Amniotic stem cell (primary cell): ENCODE measurements around the gene MAST1.
"Not testable (repeated sequence)": the region's sequence is repeated elsewhere in the genome, so short reads cannot be mapped to it uniquely, and the experiment has no call there.

Source experiments
- DNase-seq: peaks from one replicate; lab custom pipeline; 2025; lab: John Stamatoyannopoulos, UW

MAST1 gene

DNA sequence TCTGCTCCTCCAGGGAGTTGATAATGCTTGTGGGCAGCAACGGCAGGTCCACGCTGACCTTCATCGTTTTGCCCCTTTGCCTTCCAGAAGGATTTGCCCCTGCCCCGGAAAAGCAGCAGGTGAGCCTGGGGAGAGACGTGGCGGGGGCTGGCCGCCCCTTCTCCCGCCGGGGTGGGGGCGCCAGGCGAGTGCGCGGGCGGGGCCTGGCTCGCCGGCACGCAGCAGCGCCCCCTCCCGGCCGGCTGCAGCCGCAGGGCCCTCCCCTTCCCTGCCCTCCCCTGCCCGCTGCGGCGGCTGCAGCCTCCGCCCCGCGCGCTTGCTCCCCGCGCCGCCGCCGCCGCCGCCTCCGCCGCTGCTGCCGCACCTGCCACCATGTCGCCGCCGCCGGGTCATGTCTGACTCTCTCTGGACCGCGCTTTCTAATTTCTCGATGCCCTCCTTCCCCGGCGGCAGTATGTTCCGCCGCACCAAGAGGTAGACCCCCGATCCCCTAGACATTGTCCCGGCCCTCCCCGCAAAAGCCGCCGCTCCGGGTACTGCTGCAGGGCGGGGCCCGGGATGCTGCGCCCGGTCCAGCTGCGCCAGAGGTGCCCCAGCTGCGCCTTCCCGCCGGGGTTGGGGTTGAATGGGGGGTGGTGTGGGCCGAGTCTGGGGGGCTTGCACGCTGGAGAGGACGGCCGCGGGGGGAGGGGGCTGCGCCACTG is at the start of gene MAST1:
Gene MAST1 (plus strand): TSS at position 334 of the 704 bp plus-strand sequence. CDS start 58 bp downstream, at position 392.
- DNase-seq, result no peak

- DNase-seq, result no peak
Measured at GRCh38 chr19:12788682-12789097, 49.6 kb upstream of the MAST1 start.

DNA sequence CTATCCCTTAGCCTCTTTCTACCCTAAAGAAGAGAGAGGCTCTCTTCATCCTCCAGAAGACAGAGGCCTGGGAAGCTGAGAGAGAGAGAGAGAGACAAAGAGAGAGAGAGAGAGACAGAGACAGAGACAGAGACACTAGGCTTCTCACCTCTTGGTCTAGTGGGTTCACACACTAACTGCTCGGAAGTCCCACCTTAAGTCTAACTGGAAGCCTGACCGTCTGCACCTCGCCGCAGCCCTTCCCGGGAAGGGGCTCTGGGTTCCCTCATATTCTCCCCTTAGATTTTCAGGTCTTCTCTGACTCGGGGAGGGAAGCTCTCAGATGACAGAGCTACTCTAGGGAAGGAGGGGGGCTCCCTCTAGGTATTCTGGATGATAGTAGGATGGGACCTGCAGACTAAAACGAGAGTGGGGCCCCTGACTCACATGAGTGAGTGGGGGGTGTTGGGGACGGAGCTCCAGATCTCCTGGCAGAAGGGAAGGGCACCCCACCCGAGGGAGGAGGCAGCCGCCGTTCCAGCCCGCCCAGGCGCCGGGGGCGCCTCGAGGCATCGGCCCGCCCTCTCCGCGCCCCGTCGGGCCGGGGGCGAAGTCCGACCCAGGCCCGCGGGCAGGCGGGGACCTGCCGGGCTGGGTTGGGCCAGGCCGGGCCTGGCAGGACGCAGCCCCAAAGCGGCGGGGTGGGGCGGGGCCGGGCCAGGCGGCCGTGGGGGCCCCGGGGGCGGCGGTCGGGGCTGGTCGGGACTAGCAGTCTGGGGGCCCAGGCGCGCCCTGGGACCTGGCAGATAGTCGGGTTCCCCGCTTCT is 49.0 kb upstream of the MAST1 start:
- no peak for DNase-seq

DNA sequence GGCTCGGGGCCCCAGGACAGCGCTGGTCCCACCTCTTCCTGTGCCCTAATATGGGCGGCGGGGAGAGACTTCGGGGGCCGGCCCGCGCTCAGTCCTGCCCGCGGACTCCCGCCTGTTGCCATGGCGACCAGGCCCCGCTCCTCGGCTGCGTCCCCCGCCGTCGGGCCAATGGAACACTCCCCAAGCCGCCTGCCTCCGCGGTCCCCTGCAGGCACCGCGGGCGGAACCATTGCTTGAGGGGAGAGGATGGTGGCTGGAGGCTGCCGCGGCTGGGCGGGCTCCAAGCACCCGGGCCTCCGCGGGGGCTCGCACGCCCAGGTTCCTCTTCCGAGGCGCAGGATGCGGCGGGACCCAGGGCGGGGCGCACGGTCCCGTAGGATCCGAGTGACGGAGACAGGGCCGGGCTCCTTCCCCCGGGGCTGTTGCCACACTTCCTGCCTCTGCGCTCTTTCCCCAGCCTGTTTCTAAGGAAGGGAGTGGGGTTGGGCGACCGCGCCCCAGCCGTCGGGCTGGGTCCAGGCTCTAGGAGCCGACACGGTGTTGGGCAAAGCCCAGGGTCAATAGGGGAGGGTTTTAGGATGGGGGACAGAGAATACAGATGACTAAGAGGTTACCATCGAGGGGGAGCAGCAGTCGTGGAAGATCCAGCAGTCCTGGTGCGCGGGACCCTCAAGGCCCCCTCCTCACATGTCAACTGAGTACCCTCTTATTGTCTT is 48.3 kb upstream of the MAST1 start:
- DNase-seq, result peak; percentile 96

DNA sequence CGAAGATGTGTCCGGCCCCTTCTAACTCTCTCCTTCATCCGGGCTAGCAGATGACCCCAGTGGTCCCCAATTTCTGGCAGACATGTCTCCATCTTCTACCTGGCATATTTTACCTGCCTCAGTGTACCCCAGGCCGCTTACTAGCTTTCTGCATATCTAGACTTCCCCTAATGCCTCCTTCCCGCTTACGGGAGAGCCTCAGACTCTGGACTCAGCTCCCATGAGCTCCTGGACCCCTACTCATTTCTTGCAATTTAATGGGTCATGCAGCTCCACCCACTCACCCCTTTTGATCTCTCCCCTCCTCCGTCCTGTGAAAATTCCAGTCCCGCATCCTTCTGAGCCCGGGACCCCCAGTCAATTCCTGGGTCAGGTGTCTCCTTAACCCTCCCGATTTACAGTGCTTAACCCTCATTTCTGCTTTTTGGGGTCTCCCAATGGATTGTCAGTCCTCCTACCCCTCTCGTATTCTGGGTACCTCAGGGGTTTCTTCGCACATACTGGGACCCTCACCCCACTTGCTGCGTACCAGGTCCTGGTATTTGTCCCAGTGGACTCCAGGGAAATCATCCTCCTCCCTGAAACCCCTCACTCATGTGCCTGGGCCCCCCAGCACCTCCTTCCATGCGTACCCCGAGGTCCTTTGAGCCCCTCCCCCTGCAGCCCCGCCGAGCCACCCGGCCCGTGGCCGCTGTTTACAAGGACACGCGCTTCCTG is 47.5 kb upstream of the MAST1 start:
- no peak for DNase-seq

GRCh38 chr19:12791345-12792050 is 46.8 kb upstream of the MAST1 start, which contains the start of gene JUNB:
JUNB (plus strand) TSS chr19:12791486; CDS start chr19:12791772, 286 bp downstream.
- DNase-seq, result peak; percentile 86

DNA sequence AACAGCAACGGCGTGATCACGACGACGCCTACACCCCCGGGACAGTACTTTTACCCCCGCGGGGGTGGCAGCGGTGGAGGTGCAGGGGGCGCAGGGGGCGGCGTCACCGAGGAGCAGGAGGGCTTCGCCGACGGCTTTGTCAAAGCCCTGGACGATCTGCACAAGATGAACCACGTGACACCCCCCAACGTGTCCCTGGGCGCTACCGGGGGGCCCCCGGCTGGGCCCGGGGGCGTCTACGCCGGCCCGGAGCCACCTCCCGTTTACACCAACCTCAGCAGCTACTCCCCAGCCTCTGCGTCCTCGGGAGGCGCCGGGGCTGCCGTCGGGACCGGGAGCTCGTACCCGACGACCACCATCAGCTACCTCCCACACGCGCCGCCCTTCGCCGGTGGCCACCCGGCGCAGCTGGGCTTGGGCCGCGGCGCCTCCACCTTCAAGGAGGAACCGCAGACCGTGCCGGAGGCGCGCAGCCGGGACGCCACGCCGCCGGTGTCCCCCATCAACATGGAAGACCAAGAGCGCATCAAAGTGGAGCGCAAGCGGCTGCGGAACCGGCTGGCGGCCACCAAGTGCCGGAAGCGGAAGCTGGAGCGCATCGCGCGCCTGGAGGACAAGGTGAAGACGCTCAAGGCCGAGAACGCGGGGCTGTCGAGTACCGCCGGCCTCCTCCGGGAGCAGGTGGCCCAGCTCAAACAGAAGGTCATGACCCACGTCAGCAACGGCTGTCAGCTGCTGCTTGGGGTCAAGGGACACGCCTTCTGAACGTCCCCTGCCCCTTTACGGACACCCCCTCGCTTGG is 46.1 kb upstream of the MAST1 start:
- no peak for DNase-seq

DNA sequence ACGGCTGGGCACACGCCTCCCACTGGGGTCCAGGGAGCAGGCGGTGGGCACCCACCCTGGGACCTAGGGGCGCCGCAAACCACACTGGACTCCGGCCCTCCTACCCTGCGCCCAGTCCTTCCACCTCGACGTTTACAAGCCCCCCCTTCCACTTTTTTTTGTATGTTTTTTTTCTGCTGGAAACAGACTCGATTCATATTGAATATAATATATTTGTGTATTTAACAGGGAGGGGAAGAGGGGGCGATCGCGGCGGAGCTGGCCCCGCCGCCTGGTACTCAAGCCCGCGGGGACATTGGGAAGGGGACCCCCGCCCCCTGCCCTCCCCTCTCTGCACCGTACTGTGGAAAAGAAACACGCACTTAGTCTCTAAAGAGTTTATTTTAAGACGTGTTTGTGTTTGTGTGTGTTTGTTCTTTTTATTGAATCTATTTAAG is 45.4 kb upstream of the MAST1 start:
- no peak for DNase-seq

DNA sequence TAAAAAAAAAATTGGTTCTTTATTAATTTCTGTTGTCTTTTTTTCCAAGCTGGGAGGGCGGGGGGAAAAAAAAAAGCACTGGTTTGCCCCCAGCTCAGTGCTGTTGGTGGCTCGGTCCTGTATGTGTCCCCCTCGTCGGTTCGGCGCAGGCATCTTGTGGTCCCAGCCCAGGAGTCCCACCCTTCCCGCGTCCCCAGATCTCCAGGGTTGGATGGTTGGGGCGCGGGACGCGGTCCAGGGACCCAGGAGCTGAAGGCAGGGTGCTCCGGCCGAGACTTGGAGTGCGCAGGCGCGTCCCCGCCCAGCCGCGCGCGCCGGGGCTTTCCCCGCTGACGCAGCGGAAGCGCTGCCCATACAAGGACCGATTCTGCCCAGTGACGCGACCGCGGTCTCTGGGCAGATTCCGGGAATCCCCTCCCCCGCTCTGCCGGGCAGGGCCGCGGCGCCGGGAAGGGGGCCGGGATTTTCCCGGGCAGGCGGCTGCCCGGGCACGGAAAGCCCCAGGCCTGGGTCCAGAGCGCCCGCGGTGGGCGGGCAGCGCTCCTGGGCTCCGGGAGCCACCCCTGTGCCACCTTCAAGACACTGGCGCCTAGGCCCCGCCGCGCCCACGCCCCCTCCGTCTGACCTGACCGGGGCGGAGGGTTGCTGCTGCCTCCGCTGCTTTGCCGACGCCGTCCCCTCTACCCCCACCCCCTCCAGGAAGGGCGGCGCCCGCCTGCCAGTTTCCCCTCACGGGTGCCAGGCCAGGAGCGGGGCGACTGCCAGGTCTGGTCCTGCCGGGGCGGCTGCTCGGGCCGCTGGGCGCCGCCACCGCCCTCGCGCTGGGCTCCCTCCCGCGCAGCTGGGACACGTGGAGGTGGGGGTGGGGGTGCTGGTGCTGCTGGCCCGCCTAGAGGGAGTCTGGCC is 44.8 kb upstream of the MAST1 start:
- peak; percentile 76 for DNase-seq

DNA sequence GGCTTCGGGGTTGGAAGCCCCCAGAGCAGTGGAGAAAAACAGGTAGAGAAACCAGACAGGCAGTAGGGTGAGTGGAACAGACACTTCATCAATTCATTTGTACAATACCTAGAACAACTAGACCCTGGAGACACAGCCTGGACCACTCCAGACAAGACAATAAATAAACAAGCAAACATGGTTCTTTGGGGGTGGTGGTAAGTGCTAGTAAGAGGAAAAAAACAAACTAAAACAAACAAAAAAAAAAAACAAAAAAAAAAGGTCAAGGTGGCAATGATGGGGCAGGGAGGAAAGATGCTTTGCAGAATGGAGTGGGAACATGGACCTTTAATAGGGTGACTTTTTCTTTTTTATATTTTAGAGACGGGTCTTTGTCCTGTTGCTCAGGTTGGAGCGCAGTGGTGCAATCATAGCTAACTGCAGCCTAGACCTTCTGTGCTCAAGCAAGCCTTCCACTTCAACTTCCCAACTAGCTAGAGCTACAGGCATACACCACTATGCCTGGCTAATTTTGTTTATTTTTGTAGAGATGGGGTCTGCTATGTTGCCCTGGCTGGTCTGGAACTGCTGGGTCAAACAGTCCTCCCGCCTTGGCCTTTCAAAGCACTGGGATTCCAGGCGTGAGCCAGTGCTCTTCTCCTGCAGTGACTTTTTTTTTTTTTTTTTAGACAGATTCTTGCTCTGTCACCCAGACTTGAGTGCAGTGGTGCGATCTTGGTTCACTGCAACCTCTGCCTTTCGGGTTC is 43.9 kb upstream of the MAST1 start:
- DNase-seq, result no peak

- DNase-seq, result no peak
Measured at GRCh38 chr19:12794971-12795381, 43.3 kb upstream of the MAST1 start.

DNA sequence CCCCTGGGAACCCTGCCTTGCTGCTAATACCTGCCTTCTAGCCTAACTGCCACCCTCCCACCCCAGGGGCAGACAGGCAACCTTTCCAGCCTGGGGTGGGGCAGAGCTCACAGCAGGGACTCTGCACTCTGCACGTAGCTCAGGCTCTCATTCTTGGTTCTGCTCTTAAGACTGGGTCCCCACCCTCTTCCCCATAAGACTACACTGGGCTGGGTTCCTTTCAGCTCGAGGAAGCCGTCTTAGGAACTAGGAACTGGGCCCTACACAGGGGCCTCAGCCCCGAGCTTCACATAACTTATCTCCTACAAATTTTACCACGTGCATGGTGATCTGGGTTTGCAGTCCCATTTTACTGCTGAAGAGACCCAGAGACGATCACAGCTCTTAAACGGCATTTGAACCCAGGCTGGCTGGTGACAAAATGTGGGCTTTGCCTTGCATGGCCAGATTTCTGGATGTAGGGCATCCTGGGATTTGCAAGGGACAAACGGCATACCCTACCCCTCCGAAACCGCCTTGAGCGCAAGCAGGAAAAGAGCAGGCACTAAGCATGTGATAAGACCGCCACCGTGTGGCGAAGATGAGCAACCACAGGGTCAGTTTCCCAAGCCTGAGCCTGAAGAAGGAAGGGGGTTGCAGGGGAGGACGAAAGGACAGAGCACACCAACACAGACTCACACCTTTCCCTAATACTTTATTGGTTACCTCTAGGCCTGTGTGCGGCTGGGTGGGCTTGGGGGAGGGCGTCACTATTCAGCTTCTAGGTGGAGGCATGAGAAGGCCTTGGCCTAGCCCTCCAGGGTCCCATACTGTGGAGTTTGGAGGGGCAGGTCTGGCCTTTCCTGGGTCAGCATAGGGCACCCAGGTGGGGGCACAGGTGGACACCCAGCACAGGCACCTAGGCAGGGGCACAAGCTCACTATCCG is 41.9 kb upstream of the MAST1 start:
- peak; percentile 42 for DNase-seq

DNA sequence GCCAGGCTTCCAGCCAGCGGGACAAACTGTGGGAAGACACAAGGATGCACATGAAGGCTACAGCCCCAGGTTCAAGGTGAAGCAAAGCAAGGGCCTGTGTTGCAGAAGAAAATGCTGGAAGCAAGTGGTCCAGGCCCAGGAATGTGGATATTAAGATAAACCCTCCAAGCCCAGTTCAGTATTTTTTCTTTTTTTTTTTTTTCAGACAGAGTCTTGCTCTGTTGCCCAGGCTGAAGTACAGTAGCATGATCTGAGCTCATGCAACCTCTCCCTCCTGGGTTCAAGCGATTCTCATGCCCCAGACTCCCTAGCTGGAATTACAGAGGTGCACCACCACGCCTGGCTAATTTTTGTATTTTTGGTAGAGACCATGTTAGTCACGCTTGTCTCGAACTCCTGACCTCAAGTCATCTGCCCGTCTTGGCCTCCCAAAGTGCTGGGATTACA is 41.2 kb upstream of the MAST1 start:
- DNase-seq, result no peak

- DNase-seq, result not testable (repeated sequence)
Measured at GRCh38 chr19:12797607-12798006, 40.7 kb upstream of the MAST1 start.

DNA sequence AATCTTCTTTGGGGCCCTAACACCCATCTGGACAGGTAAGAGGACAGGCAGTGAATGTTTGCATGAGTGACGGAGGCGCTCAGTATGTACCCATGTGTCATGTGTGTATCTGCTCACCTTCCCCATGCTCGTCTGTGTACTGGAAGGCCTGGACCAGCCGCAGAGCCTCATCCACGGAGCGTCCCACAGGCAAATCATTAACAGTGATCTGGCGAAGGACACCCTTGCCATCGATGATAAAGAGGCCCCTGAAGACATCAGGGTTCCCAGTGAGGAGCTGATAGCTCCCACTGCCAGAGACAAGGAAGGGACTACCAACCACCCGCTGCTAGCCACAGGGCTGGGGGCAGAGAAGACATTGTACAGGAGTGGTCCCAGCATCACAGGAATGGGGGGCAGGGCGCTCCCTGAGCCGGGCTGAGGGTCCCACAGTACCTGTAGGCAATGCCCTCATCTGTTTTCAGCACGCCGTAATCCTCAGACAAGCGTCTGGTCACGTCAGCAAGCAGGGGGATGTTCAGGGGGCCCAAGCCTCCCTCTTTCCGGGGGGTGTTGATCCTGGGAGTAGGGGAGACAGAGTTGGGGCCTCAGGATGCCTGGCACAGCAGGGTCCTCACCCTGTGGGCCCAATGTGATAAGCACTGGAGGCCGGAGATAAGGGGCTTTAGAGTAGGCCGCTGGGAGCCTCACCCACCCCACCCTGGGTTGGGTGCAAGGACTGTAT is 38.4 kb upstream of the MAST1 start:
- no peak for DNase-seq

DNA sequence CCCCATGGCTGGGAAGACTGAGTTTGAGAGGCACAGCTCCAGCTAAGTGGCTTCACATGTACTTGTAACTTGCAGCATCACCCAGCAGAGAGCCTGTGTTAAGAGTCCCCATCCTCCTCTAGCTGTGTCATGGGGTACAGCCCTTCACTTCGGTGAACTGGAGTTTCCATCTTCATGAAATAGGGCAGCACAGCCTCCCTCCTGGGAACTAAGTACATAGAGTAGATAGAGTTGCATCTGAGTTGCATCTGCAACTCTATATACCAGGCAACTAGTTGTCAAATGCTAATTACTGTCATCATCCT is 37.9 kb upstream of the MAST1 start:
- DNase-seq, result no peak

DNA sequence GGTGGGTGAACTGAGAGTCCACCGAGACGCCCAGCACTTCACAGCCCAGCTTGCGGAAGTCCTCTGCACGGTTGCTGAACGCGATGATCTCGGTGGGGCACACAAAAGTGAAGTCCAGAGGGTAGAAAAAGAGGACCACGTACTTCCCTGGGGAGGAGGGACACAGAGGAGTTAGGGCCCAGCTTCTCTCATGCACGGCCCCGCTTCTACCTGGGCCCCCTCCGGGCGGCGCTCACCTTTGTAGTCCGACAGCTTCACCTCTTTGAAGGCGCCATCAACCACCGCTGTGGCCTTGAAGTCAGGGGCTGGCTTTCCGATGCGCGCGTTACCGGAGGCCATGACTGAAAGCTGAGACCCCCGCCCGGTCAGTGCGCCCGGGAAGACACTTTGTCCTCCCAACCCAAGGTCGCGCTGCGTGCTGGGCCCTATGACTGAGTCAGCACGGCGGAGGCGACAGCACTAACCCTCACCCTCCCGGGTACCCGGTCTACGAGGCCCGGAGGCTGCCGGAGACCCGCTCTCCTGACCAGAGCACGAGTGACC is 37.3 kb upstream of the MAST1 start:
- DNase-seq, result no peak
